ENCODE data around the gene AIFM3. TPM values are rescaled to one million over a fixed set of nuclear protein-coding genes. Genes with fewer than 3 reads are reported as not detected.

Gene AIFM3
- total and polyA plus RNA-seq, 7 donors, result 0.25 to 0.77 (median 0.53) TPM

DNA sequence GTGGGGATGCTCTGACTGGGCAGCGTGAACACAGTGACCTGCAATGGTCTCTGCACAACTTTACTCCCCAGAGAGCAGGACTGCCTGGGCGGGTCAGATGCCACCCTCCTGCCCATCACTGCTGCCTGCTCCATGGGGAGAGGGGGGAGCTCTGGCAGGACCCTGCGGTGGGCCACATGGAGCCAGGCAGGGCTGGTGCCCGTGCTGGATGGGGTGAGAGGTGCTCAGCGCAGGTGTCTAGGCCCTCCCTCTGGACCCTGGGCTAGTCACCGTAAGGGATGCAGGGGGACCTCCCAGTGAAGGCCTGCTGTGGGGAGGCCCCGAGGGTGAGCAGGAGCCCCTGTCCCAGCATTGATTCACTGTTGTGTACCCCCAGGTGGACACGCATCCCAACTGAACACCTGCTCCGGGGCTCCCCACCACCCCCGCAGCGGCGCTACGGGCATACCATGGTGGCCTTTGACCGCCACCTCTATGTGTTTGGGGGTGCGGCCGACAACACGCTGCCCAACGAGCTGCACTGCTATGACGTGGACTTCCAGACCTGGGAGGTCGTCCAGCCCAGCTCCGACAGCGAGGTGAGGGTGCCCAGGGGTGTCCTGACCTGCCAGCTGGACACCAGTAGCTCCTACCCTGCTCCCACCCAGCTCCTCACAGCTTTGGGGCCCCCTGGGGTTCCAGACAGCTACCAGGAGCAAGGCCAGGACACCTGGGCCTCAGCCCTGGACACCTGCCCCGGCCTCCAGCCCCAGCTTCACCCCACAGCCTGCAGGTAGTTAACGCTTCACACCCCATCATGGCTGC lies 24.4 kb downstream of the AIFM3 start:
- intact Hi-C loops (cut with DNase I), result loop anchor here in 1 of 2 donors (10.0 kb wide), 1 partner anchor 73 kb away; no protein-coding TSS in a partner anchor
- H3K4me1 ChIP-seq, result no peaks in the 10 kb centered on the region
- WGBS, 3 donors, result 91 to 94% (median 94%) methylated on average over 24 of the region's 24 CpGs
- TF ChIP-seq, protein P1, sequence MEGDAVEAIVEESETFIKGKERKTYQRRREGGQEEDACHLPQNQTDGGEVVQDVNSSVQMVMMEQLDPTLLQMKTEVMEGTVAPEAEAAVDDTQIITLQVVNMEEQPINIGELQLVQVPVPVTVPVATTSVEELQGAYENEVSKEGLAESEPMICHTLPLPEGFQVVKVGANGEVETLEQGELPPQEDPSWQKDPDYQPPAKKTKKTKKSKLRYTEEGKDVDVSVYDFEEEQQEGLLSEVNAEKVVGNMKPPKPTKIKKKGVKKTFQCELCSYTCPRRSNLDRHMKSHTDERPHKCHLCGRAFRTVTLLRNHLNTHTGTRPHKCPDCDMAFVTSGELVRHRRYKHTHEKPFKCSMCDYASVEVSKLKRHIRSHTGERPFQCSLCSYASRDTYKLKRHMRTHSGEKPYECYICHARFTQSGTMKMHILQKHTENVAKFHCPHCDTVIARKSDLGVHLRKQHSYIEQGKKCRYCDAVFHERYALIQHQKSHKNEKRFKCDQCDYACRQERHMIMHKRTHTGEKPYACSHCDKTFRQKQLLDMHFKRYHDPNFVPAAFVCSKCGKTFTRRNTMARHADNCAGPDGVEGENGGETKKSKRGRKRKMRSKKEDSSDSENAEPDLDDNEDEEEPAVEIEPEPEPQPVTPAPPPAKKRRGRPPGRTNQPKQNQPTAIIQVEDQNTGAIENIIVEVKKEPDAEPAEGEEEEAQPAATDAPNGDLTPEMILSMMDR (IDR thresholded peaks at IDR 0.05), result no peak
- peaks cover 3 to 92% of the 10 kb centered on the region in 2 donors for H3K36me3 ChIP-seq (ENCODE audit: insufficient read depth in 1 of 2, low read depth in 1 of 2)
- no peak overlapping the region for H3K4me3 ChIP-seq
- no peak overlapping the region for H3K27ac ChIP-seq
- DNase-seq (no peak), ATAC-seq (no peak)
- H3K27me3 ChIP-seq (ENCODE audit: insufficient read depth in 3 of 3, low read length in 2 of 3), result no peaks in the 10 kb centered on the region
- no peaks in the 10 kb centered on the region for H3K9me3 ChIP-seq

GRCh38 chr22:20992056-20992442 lies 25.0 kb downstream of the AIFM3 start:
- Histone ChIP-seq H3K27ac (no peak overlapping the region), H3K4me3 (no peak overlapping the region), H3K4me1 (no peaks in the 10 kb centered on the region), H3K27me3 (ENCODE audit: insufficient read depth in 3 of 3, low read length in 2 of 3) (no peaks in the 10 kb centered on the region), H3K9me3 (no peaks in the 10 kb centered on the region), H3K36me3 (ENCODE audit: insufficient read depth in 1 of 2, low read depth in 1 of 2) (peaks cover 3 to 92% of the 10 kb centered on the region in 2 donors)
- no peak for ATAC-seq
- intact Hi-C loops (cut with DNase I), result loop anchor here in 1 of 2 donors (10.0 kb wide), 1 partner anchor 73 kb away; no protein-coding TSS in a partner anchor
- TF ChIP-seq, protein P1 (IDR thresholded peaks at IDR 0.05), result no peak
- 85 to 98% (median 89%) methylated on average over 6 to 7 of the region's 7 CpGs for WGBS, 3 donors
- no peak for DNase-seq

- ATAC-seq, result no peak
- Histone ChIP-seq H3K27me3 (ENCODE audit: insufficient read depth in 3 of 3, low read length in 2 of 3) (no peaks in the 10 kb centered on the region), H3K27ac (no peak overlapping the region), H3K4me1 (no peaks in the 10 kb centered on the region), H3K9me3 (no peaks in the 10 kb centered on the region), H3K4me3 (no peak overlapping the region), H3K36me3 (ENCODE audit: insufficient read depth in 1 of 2, low read depth in 1 of 2) (peaks cover 3 to 92% of the 10 kb centered on the region in 2 donors)
- TF ChIP-seq, protein P1 (IDR thresholded peaks at IDR 0.05), result no peak
- intact Hi-C loops (cut with DNase I), result loop anchor here in 1 of 2 donors (10.0 kb wide), 1 partner anchor 72 kb away; no protein-coding TSS in a partner anchor
- 81 to 88% (median 84%) methylated on average over 21 of the region's 21 CpGs for WGBS, 3 donors
- DNase-seq, result no peak
These were observed 25.6 kb downstream of the AIFM3 start for GRCh38 chr22:20992456-20993303.

DNA sequence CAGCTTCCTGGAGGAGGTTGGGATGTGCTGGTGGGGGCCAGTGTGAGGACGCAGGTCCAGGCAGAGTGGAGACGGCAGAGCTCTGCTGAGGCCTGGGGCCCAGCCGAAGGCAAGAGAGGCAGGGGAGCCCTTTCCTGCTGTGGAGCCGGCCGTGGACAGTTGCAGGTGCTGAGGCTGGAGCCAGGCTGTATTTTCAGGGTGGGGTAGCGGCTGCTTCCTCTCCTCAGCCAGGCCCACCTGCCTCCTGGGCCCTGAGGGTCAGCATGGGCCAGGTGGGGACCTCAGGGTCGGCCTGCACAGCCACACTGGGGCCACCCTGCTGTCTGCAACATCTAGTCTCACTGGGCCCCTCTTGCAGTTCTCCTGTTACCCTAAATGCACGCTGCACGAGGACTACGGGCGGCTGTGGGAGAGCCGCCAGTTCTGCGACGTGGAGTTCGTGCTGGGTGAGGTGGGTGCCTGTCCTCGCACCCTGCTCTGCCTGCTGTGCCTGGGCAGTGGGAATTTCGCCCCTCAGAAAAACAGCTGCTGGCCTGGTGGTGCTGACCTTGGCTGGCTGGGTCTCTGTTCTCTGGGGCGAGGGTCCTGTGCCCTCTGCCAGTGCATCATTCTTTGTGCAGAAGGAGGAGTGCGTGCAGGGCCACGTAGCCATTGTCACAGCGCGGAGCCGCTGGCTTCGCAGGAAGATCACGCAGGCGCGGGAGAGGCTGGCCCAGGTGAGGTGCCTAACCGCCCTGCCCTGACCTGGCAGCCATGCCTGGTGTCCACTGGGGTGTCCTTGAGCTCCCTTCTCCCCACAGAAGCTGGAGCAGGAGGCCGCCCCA lies 26.5 kb downstream of the AIFM3 start:
- Histone ChIP-seq H3K4me1 (no peaks in the 10 kb centered on the region), H3K36me3 (ENCODE audit: insufficient read depth in 1 of 2, low read depth in 1 of 2) (peaks cover 3 to 92% of the 10 kb centered on the region in 2 donors), H3K27me3 (ENCODE audit: insufficient read depth in 3 of 3, low read length in 2 of 3) (no peaks in the 10 kb centered on the region), H3K4me3 (no peak overlapping the region), H3K27ac (no peak overlapping the region), H3K9me3 (no peaks in the 10 kb centered on the region)
- WGBS, 3 donors, result 92 to 94% (median 94%) methylated on average over 28 to 29 of the region's 29 CpGs
- ATAC-seq (no peak), DNase-seq (no peak)
- intact Hi-C loops (cut with DNase I), result loop anchor here in 1 of 2 donors (10.0 kb wide), 1 partner anchor 71 kb away; no protein-coding TSS in a partner anchor
- TF ChIP-seq, protein P1 (IDR thresholded peaks at IDR 0.05), result no peak

Data from psoas muscle (tissue), 8 donors.